ENCODE results near the gene UEVLD.

Gene UEVLD

DNA sequence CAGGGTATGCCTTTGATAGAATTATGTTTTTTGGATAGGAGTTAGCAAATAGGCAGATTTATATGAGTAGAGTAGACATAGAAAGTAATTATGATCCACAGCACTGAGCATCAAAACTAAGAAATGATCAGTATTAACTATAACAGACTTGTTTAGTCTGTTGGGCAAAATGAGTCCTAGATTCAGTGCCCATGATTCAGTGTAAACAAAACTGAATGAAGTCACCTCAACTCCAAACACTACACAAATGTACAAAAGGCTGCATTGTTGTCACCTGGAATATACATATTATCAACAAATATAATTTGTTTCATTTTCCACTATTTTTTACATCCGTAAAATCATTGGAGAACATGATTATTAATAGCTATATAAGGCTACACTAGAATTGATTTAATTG is 6.7 kb downstream of the UEVLD start:
- no peak for DNase-seq

- no peak for DNase-seq
Observed at GRCh38 chr11:18580113-18580766, 8.3 kb downstream of the UEVLD start.

GRCh38 chr11:18578975-18579598 is 9.4 kb downstream of the UEVLD start:
- DNase-seq, result no peak

- DNase-seq, result no peak
Observed at GRCh38 chr11:18575361-18575760, 13.2 kb downstream of the UEVLD start.

GRCh38 chr11:18567081-18567480 is 21.5 kb downstream of the UEVLD start:
- peak; percentile 4 for DNase-seq

DNA sequence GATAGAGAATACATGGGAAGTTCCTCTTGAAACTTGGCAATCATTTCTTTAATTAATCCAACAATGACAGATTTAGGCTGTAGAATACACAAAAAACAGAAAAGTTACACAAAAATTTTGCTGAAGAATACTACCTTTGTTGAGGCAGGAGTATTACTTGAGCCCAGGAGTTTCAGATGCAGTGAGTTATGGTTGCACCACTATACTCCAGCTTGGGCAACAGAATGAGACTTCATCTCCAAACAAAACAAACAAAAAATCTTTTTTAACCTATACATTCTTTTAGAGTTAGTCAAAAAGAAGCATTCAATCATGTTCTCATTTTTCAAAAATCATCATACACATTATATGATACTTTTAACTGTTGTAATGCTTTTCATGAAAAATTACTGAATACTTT is 22.1 kb downstream of the UEVLD start:
- peak; percentile 8 for DNase-seq

GRCh38 chr11:18564149-18564548 is 24.4 kb downstream of the UEVLD start:
- no peak for DNase-seq

DNA sequence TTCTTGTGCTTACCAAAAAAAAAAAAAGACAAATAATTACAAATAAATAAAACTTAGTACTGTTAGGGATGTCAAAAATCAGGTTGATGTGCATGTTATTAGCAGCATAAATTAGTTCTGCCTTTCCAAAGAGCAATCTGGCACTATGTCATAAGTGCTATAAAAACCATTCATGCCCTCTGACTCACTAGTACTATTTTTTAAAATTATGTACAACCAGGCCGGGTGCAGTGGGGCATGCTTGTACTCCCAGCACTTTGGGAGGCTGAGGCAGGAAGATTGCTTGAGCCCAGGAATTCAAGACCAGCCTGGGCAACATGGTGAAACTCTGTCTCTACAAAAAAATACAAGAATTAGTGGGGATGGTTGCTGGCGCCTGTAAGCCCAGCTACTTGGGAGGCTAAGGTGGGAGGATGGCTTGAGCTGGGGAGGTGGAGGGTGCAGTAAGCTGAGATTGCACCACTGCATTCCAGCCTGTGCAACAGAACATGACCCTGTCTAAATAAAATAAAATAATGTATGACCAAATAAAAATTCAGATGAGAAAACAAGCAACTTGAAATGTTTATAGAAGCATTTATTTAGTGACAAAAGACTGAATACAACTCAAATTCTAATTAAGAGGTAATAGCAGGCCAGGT is 25.3 kb downstream of the UEVLD start:
- no peak for DNase-seq

DNA sequence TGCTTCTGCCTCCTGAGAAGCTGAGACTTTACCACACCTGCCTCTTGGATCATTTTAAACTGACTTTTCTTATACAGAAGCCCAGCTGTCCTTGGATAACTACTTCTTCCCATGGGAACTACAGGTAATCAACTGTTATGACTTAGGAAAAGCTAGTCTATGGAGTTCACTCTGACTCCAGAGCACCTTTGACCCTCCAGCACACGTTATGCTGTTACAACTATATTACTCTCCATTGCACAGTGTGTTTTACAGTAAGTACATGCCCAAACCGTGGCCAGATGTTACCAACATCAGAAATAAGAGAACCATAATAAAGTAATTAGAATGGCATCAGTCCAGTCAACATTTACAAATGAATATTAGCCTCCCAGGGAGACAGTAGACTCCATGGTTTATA is 40.5 kb downstream of the UEVLD start:
- no peak for DNase-seq

DNA sequence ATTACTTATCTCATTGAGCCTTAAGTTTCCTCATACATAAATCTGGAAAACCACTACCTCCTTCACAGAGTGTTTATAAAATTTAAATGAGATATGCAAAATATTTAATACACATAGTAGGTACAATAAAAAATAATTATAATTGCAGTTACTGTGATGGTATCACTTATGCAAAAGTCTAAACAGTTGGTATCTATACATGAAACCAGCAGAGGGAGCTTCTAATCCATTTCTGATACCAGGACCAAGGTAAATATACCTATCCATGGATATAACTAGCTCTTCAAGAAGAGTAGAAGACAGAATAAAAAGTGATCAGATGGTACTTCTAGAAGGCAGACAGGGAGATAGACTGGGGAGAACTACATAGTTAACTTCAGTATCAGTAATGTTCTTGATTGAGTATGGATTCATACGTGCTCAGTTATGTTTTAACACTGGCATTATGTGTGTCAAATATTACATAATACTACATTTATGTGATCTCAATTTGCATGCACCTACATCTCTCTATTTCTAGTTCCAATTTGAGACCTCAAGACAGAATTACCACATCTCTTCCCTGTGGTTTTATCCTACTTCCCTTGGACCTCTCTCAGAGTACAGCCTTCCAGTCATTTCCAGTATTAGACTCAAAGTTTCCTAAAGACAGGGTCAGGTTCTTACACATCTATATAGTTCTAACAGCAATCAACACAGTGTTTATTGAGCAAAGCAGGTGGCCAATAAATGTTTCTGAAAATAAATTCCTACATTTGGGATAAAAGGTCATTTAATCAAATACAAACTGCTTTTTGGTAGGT is 48.1 kb downstream of the UEVLD start:
- DNase-seq, result no peak

- DNase-seq, result no peak
Observed at GRCh38 chr11:18536209-18536608, 52.3 kb downstream of the UEVLD start.

DNA sequence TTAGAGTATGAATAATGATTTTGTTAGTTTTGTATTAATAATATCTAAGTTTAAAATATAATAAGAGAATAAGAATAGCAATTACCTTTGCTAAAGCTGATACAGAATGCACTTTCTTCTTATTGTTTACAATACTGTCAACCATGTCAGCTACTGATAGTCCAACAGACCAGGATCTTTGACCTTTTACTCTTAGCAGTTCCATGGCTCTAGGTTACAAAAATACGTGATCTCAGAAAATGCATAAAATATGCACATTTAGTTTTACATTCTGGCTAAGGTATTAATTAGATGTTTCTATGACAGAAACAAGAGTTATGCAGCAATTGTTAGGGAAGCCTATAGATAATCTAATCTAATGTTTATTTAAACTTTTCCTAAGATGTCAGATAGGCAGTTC is 54.3 kb downstream of the UEVLD start:
- no peak for DNase-seq

GRCh38 chr11:18533365-18533764 is 55.2 kb downstream of the UEVLD start:
- no peak for DNase-seq

- DNase-seq, result peak; percentile 29
Observed at GRCh38 chr11:18527512-18527911, 61.0 kb downstream of the UEVLD start.

- DNase-seq, result peak; percentile 94
Observed at GRCh38 chr11:18526521-18527296, 61.8 kb downstream of the UEVLD start, which contains the start of gene TSG101. TSG101 (minus strand) TSS chr11:18526942; CDS start chr11:18526816, 126 bp downstream.

- no peak for DNase-seq
Observed at GRCh38 chr11:18526130-18526520, 62.4 kb downstream of the UEVLD start.

GRCh38 chr11:18524248-18524647 is 64.3 kb downstream of the UEVLD start:
- no peak for DNase-seq

DNA sequence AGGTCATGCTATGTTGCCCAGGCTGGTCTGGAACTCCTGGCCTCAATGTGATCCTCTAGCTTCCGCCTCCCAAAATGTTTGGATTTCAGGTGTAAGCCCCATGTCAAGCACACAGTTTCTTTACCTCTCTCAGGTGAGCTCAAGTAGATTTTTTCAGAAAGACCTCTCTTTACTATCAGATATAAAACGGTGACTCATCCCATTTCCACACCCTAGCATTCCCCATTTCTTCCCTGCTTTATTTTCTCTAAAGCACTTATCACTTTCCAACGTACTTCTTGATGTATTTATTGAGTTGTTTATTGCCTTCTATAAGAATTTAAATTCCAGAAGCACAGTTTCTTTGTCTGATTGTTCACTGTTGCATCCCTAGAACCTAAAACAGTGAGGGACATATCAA is 65.5 kb downstream of the UEVLD start:
- no peak for DNase-seq

DNA sequence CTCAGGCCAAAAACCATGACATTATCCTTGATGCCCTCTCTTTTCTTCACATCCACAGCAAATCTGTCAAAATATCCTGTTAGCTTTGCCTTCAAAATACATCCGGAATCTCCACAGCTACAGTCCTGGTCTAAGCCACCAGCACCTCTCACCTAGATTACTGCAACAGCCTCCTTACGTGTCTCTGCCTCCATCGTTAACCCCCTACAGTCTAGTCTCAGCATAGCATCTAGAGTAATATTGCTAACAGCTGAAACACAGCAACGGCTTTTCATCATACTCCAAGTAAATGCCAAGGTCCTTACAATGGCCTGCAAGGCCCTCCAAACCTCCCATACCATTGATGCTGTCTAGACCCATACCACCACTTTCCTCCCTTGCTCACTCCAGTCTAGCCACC is 66.1 kb downstream of the UEVLD start:
- peak; percentile 5 for DNase-seq

- no peak for DNase-seq
Observed at GRCh38 chr11:18521122-18521521, 67.4 kb downstream of the UEVLD start.

GRCh38 chr11:18502352-18502751 is 86.2 kb downstream of the UEVLD start:
- DNase-seq, result no peak

- DNase-seq, result no peak
Observed at GRCh38 chr11:18501629-18502028, 86.9 kb downstream of the UEVLD start.

All from fibroblast of skin of back (primary cell).